ENCODE data around the gene CADPS. TPM values are rescaled to one million over a fixed set of nuclear protein-coding genes. Genes with fewer than 3 reads are reported as not detected.

CADPS gene
- total and polyA plus RNA-seq, 2 of the 4 experiments (the other 2 are of a cell fraction): not detected

- Histone ChIP-seq H2BK15ac (ENCODE audit: low read depth, low read length) (no peak overlapping the region), H3K18ac (ENCODE audit: low read depth, low read length) (no peak overlapping the region), H3K36me3 (ENCODE audit: control insufficient read depth, insufficient read depth, low read length) (no peaks in the 10 kb centered on the region), H2BK5ac (ENCODE audit: low read depth, low read length, poor library complexity, severe bottlenecking) (no peak overlapping the region), H2BK120ac (ENCODE audit: low read depth, low read length) (no peak overlapping the region), H3K4ac (ENCODE audit: low read depth, low read length) (no peak overlapping the region), H3K4me1 (ENCODE audit: control insufficient read depth, insufficient read depth, low read length) (no peaks in the 10 kb centered on the region), H2AFZ (replicated peaks; ENCODE audit: low read length, poor library complexity) (no peak overlapping the region), H3K9me1 (ENCODE audit: insufficient read depth, low read length) (no peaks in the 10 kb centered on the region), H3K27me3 (ENCODE audit: control insufficient read depth, insufficient read depth, low read length) (no peaks in the 10 kb centered on the region), H3K79me1 (ENCODE audit: low read depth in 1 of 2, low read length in 2 of 2) (no peaks in the 10 kb centered on the region), H2AK9ac (replicated peaks; ENCODE audit: low read depth, low read length, poor library complexity) (no peak overlapping the region), H4K91ac (ENCODE audit: insufficient read depth, low read depth, low read length) (no peak overlapping the region), H3K56ac (ENCODE audit: extremely low read depth, insufficient read depth, low read length) (no peak overlapping the region), H4K20me1 (ENCODE audit: insufficient read depth, low read length) (no peaks in the 10 kb centered on the region), H3K14ac (replicated peaks; ENCODE audit: low read depth, low read length) (no peak overlapping the region), H3K4me2 (ENCODE audit: low read depth, low read length) (no peak overlapping the region), H2BK20ac (ENCODE audit: low read depth, low read length) (no peak overlapping the region), H3K27ac (ENCODE audit: insufficient read depth, low read length) (no peak overlapping the region), H4K8ac (ENCODE audit: low read depth in 2 of 2, low read length in 2 of 2) (no peak overlapping the region), H3K23ac (ENCODE audit: low read depth, low read length) (no peak overlapping the region), H3K9me3 (ENCODE audit: control insufficient read depth, insufficient read depth, low read length) (no peaks in the 10 kb centered on the region), H3K4me3 (ENCODE audit: insufficient read depth, low read depth, low read length) (no peak overlapping the region), H2AK5ac (ENCODE audit: low read depth, low read length) (no peak overlapping the region), H3K9ac (ENCODE audit: low read depth, low read length) (no peak overlapping the region), H4K5ac (ENCODE audit: low read depth, low read length) (no peak overlapping the region)
- POLR2A ChIA-PET (ENCODE audit: unreplicated experiment): no interaction called here
- TF ChIP-seq MXI1 (IDR thresholded peaks at IDR 0.05; ENCODE audit: borderline replicate concordance, low read depth, low read length) (no peak), BHLHE40 (IDR thresholded peaks at IDR 0.05; ENCODE audit: low read depth, low read length) (no peak)
- no CpG with 5 or more reads among the region's 2 CpGs for WGBS, 2 experiments (ENCODE audit: extremely low coverage in 2 of 2, insufficient read length in 1 of 2)
- intact Hi-C loops (cut with micrococcal nuclease): no loop called here
- in situ Hi-C loops (cut with MboI; ENCODE audit: low sequenced_read_pairs): no loop called here
- BruUV-seq (replicated peaks): no TSS peak
- ATAC-seq (ENCODE audit: low read depth): no peak
- dilution Hi-C loops (cut with HindIII; ENCODE audit: low sequenced_read_pairs, unreplicated experiment): no loop called here
- DNase-seq: no peak
- CTCF ChIA-PET: no interaction called here
These were observed 187.2 kb downstream of the CADPS start for GRCh38 chr3:62688050-62688449.
